CD4-positive, alpha-beta T cell treated with Interleukin-21 for 1 hour (primary cell): Measurements from ENCODE around the gene RBPMS2.
A peak's percentile ranks its signal among the peaks of the same experiment; 100 is the strongest.

Experiments
- DNase-seq: peaks from one replicate; pipeline ENCODE4 v3.0.0-alpha.2; 2020

Gene RBPMS2

GRCh38 chr15:64716452-64716851 is 58.9 kb downstream of the RBPMS2 start:
- no peak for DNase-seq

- DNase-seq = no peak
These were observed 61.8 kb downstream of the RBPMS2 start for GRCh38 chr15:64713592-64713991.

- DNase-seq = no peak
These were observed 63.0 kb downstream of the RBPMS2 start for GRCh38 chr15:64712353-64712752.

GRCh38 chr15:64710676-64711428 is 64.5 kb downstream of the RBPMS2 start:
- DNase-seq = no peak

- DNase-seq = no peak
These were observed 69.1 kb downstream of the RBPMS2 start for GRCh38 chr15:64706011-64706911.

GRCh38 chr15:64705006-64705405 is 70.4 kb downstream of the RBPMS2 start:
- DNase-seq = no peak

- DNase-seq = no peak
These were observed 71.8 kb downstream of the RBPMS2 start for GRCh38 chr15:64703632-64703959.

- peak; percentile 95 for DNase-seq
These were observed 72.4 kb downstream of the RBPMS2 start for GRCh38 chr15:64702816-64703631.

- DNase-seq = no peak
These were observed 73.8 kb downstream of the RBPMS2 start for GRCh38 chr15:64701482-64702184.

GRCh38 chr15:64701051-64701450 is 74.3 kb downstream of the RBPMS2 start:
- no peak for DNase-seq

- DNase-seq = no peak
These were observed 75.5 kb downstream of the RBPMS2 start for GRCh38 chr15:64699751-64700388.

- DNase-seq = no peak
These were observed 76.6 kb downstream of the RBPMS2 start for GRCh38 chr15:64698823-64699222.

- no peak for DNase-seq
These were observed 77.4 kb downstream of the RBPMS2 start for GRCh38 chr15:64697911-64698369.

GRCh38 chr15:64696481-64696880 is 78.9 kb downstream of the RBPMS2 start:
- DNase-seq = no peak

- DNase-seq = peak; percentile 15
These were observed 79.8 kb downstream of the RBPMS2 start for GRCh38 chr15:64695561-64695992.

- no peak for DNase-seq
These were observed 80.6 kb downstream of the RBPMS2 start for GRCh38 chr15:64694816-64695215.

- no peak for DNase-seq
These were observed 82.3 kb downstream of the RBPMS2 start for GRCh38 chr15:64693134-64693533.

- DNase-seq = peak; percentile 13
These were observed 83.4 kb downstream of the RBPMS2 start for GRCh38 chr15:64691896-64692565.

GRCh38 chr15:64690578-64691296 is 84.7 kb downstream of the RBPMS2 start:
- DNase-seq = no peak

- DNase-seq = no peak
These were observed 85.4 kb downstream of the RBPMS2 start for GRCh38 chr15:64690008-64690407.
